Measurements from ENCODE around the gene UBE2Q1.

Gene UBE2Q1

GRCh38 chr1:154502744-154503115 lies 55.7 kb downstream of the UBE2Q1 start:
- DNase-seq (ENCODE audit: low spot score): no peak

GRCh38 chr1:154502066-154502743 lies 56.3 kb downstream of the UBE2Q1 start, which contains the start of the genes SHE and TDRD10:
Gene SHE (minus strand): TSS chr1:154502412. CDS start chr1:154502026, 386 bp downstream.
Gene TDRD10 (plus strand): TSS chr1:154502219. CDS start chr1:154506904, 4,685 bp downstream.
- no peak for DNase-seq (ENCODE audit: low spot score)

GRCh38 chr1:154501423-154502065 lies 56.9 kb downstream of the UBE2Q1 start:
- DNase-seq (ENCODE audit: low spot score): no peak

GRCh38 chr1:154500533-154500932 lies 57.9 kb downstream of the UBE2Q1 start:
- DNase-seq (ENCODE audit: low spot score): no peak

- DNase-seq (ENCODE audit: low spot score): no peak
Observed at GRCh38 chr1:154499446-154499845, 59.0 kb downstream of the UBE2Q1 start.
